ENCODE data around the gene RUFY1.

Gene RUFY1

GRCh38 chr5:179530069-179530998 lies 20.0 kb upstream of the RUFY1 start:
- ATAC-seq, result no peak
- TF ChIP-seq ZC3H10 (CRISPR knock-in tag; IDR thresholded peaks at IDR 0.05), result no peak
- no peak for TF ChIP-seq PATZ1 (CRISPR knock-in tag; IDR thresholded peaks at IDR 0.05; ENCODE audit: borderline replicate concordance)

GRCh38 chr5:179533024-179533423 lies 17.3 kb upstream of the RUFY1 start:
- no peak for ATAC-seq
- TF ChIP-seq, protein P1, sequence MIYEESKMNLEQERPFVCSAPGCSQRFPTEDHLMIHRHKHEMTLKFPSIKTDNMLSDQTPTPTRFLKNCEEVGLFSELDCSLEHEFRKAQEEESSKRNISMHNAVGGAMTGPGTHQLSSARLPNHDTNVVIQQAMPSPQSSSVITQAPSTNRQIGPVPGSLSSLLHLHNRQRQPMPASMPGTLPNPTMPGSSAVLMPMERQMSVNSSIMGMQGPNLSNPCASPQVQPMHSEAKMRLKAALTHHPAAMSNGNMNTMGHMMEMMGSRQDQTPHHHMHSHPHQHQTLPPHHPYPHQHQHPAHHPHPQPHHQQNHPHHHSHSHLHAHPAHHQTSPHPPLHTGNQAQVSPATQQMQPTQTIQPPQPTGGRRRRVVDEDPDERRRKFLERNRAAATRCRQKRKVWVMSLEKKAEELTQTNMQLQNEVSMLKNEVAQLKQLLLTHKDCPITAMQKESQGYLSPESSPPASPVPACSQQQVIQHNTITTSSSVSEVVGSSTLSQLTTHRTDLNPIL (CRISPR knock-in tag; IDR thresholded peaks at IDR 0.05; ENCODE audit: low read depth), result no peak
- TF ChIP-seq TOX (CRISPR knock-in tag; IDR thresholded peaks at IDR 0.05; ENCODE audit: borderline replicate concordance) (no peak), ZNF8 (CRISPR knock-in tag; IDR thresholded peaks at IDR 0.05) (no peak), TCF4 (CRISPR knock-in tag; IDR thresholded peaks at IDR 0.05; ENCODE audit: borderline replicate concordance) (no peak), CSDC2 (CRISPR knock-in tag; IDR thresholded peaks at IDR 0.05) (no peak), SNAI2 (CRISPR knock-in tag; IDR thresholded peaks at IDR 0.05) (no peak), ESRRG (CRISPR knock-in tag; IDR thresholded peaks at IDR 0.05) (no peak), RARB (CRISPR knock-in tag; IDR thresholded peaks at IDR 0.05) (no peak), OSR1 (CRISPR knock-in tag; IDR thresholded peaks at IDR 0.05) (no peak), ZFP3 (CRISPR knock-in tag; IDR thresholded peaks at IDR 0.05) (no peak), ZNF565 (CRISPR knock-in tag; conservative IDR thresholded peaks at IDR 0.05; ENCODE audit: low read depth) (no peak), ZC3H10 (CRISPR knock-in tag; IDR thresholded peaks at IDR 0.05) (no peak), BACH2 (CRISPR knock-in tag; IDR thresholded peaks at IDR 0.05; ENCODE audit: borderline replicate concordance) (no peak), PPARA (CRISPR knock-in tag; IDR thresholded peaks at IDR 0.05; ENCODE audit: borderline replicate concordance) (no peak), TSHZ2 (CRISPR knock-in tag; IDR thresholded peaks at IDR 0.05) (no peak), ZFP30 (CRISPR knock-in tag; IDR thresholded peaks at IDR 0.05) (no peak), ISL1 (CRISPR knock-in tag; IDR thresholded peaks at IDR 0.05) (no peak)
- TF ChIP-seq, protein P2, sequence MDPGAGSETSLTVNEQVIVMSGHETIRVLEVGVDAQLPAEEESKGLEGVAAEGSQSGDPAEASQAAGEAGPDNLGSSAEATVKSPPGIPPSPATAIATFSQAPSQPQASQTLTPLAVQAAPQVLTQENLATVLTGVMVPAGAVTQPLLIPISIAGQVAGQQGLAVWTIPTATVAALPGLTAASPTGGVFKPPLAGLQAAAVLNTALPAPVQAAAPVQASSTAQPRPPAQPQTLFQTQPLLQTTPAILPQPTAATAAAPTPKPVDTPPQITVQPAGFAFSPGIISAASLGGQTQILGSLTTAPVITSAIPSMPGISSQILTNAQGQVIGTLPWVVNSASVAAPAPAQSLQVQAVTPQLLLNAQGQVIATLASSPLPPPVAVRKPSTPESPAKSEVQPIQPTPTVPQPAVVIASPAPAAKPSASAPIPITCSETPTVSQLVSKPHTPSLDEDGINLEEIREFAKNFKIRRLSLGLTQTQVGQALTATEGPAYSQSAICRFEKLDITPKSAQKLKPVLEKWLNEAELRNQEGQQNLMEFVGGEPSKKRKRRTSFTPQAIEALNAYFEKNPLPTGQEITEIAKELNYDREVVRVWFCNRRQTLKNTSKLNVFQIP (CRISPR knock-in tag; IDR thresholded peaks at IDR 0.05; ENCODE audit: borderline replicate concordance, low read depth), result no peak
- TF ChIP-seq, protein P3, sequence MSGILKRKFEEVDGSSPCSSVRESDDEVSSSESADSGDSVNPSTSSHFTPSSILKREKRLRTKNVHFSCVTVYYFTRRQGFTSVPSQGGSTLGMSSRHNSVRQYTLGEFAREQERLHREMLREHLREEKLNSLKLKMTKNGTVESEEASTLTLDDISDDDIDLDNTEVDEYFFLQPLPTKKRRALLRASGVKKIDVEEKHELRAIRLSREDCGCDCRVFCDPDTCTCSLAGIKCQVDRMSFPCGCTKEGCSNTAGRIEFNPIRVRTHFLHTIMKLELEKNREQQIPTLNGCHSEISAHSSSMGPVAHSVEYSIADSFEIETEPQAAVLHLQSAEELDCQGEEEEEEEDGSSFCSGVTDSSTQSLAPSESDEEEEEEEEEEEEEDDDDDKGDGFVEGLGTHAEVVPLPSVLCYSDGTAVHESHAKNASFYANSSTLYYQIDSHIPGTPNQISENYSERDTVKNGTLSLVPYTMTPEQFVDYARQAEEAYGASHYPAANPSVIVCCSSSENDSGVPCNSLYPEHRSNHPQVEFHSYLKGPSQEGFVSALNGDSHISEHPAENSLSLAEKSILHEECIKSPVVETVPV (CRISPR knock-in tag; IDR thresholded peaks at IDR 0.05), result no peak

DNA sequence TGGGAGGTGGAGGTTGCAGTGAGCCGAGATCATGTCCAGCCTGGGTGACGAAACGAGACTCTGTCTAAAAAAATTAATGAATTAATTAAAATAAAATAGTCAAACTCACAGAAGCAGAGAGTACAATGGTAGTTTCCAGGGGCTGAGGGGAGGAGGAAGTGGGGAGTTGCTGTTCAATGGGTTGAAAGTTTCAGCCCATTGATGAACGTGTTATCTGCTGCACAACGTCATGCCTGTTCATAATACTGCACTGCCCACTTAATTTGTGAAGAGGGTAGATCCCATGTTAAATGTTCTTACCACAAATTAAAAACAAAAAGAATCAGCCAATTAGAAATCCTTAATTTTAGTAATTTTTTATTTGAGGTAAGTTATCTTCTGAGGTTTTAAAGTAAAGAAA lies 16.4 kb upstream of the RUFY1 start:
- ATAC-seq, result no peak
- TF ChIP-seq, protein P1 (CRISPR knock-in tag; IDR thresholded peaks at IDR 0.05; ENCODE audit: low read depth), result no peak
- TF ChIP-seq ARNTL (CRISPR knock-in tag; IDR thresholded peaks at IDR 0.05; ENCODE audit: borderline replicate concordance, low read depth), result no peak
- no peak for TF ChIP-seq PATZ1 (CRISPR knock-in tag; IDR thresholded peaks at IDR 0.05; ENCODE audit: borderline replicate concordance)
- TF ChIP-seq SNAI2 (CRISPR knock-in tag; IDR thresholded peaks at IDR 0.05), result no peak
- TF ChIP-seq, protein P3 (CRISPR knock-in tag; IDR thresholded peaks at IDR 0.05), result no peak

Data from SK-N-SH treated with all-trans-retinoic acid at 6 μM for 48 hours (cell line).